ENCODE data around the gene NFIA.

Gene NFIA

DNA sequence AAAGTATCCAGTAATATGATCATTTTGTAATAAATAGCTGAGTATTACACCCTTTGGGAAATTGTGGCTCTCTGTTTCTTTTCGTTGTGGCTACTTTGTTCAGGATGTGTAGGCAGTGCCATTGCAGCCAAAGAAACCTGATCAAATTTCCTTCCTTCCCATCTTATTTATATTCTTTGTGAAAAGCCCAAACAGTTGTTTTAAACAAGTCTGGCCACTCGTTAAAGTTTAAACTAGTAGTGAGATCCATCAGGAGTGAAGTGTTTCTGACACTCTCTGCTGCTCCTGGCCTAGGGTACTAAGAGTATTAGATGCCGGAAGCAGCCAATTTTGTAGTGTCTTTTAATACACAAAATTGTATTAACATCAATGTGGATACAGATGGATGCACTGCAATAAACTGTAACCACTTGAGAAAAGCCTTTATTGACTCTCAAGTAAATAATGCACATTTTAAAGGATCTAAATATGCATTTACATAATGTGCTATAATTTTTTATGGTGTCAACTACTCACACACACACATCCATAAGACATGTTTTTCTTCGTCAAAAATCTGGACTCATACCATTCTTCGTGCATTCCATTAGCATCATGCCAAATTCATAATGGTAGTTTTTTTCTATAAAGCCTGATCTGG lies 317.9 kb downstream of the NFIA start:
- TF ChIP-seq, protein P1, sequence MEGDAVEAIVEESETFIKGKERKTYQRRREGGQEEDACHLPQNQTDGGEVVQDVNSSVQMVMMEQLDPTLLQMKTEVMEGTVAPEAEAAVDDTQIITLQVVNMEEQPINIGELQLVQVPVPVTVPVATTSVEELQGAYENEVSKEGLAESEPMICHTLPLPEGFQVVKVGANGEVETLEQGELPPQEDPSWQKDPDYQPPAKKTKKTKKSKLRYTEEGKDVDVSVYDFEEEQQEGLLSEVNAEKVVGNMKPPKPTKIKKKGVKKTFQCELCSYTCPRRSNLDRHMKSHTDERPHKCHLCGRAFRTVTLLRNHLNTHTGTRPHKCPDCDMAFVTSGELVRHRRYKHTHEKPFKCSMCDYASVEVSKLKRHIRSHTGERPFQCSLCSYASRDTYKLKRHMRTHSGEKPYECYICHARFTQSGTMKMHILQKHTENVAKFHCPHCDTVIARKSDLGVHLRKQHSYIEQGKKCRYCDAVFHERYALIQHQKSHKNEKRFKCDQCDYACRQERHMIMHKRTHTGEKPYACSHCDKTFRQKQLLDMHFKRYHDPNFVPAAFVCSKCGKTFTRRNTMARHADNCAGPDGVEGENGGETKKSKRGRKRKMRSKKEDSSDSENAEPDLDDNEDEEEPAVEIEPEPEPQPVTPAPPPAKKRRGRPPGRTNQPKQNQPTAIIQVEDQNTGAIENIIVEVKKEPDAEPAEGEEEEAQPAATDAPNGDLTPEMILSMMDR (IDR thresholded peaks at IDR 0.05): no peak
- Histone ChIP-seq H3K4me3 (no peak overlapping the region), H3K27ac (peak overlapping the region in 1 of 2 donors; percentile 2)
- DNase-seq (ENCODE audit: low spot score): no peak

DNA sequence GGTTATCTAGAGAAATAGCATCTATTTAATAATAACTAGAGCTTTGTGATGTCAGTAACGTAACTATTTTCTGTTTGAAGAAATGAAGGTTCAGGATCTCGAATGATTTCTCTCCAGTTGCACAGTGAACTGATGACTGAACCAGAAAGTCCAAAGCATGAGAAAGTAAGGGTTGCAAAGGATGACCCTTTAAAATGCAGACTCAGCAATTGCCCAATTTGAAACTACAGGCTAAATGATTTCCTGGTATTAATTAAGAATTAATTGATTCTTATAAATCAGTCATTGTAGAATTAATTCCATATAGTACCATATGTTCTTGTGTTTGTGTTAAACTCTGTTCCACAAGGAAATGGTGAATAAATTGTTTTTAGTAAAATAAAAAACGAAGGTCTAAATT lies 318.6 kb downstream of the NFIA start:
- Histone ChIP-seq H3K27ac (no peak overlapping the region), H3K4me3 (no peak overlapping the region)
- DNase-seq (ENCODE audit: low spot score): no peak
- TF ChIP-seq, protein P1 (IDR thresholded peaks at IDR 0.05): no peak

DNA sequence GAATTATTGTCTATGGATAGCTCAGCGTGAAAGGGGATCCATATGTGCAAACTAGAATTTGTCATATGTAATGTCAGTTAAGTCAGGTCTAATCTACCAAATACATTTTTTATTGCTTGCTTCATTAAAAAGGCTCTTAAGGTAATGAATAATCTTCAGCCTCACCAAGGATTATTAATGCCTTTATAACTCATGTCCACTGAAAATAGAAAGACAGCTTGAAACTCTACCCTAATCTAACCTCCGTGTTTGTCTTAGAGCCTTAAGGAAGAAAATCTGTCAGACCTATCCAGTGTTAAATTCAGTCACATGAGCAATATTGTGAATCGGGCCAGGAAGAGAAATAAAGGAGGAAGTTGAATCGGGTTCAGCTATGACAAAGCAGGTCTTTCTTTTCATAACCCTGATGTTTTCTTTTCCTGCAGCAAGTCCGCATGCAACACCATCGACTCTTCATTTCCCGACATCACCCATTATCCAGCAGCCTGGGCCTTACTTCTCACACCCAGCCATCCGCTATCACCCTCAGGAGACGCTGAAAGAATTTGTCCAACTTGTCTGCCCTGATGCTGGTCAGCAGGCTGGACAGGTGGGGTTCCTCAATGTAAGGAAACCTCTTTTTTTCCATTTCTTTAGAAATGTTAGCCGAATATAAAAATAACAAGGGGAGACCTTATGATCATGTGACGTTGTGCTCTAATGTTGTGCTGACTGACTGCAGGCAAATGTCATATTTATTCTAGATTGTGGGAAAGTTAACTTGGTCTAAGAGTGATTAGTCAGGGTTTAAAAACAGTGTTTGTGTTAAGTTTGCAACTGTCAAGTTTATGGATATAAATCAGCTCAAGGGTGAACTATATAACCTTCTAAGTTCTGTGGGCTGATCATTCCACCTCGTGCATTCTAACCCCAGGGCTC lies 321.6 kb downstream of the NFIA start:
- DNase-seq (ENCODE audit: low spot score): no peak
- H3K27ac ChIP-seq: no peak overlapping the region
- H3K4me3 ChIP-seq: peak overlapping the region; percentile 21
- TF ChIP-seq, protein P1 (IDR thresholded peaks at IDR 0.05): no peak

DNA sequence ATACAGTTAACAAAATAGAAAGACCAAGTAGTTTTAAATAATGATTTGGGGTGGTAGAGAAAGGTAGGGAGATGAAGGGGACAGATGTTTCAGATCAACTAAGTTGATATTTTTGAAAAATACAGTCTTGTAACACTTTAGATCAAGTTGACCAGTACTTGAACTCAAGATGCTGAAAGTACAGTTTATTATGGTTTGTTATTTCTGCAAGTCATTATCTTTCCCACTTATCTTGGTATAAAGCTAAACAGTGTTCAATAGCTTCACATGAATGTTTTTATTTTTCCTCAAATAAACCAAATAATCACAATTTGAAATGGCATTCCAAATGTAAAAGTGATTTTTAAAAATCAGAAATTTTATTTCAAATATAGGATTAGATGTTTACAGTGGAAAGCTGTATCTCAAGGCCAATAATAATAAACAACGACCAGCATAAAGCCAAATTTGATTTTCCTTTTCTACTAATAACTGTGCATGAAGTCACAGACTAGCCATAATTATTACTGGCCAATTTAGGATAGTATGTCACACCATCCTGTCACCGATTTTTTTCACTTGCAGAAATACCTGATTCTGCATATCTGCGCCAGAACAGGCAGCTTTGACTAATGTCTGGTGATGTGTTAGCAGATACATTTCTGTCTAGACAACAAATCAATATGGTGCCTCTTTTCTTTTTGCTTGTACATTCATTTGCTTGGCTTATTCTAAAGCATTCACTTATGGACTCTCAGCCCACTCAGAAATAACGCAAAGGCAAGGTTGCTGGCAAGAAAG lies 322.4 kb downstream of the NFIA start:
- Histone ChIP-seq H3K4me3 (no peak overlapping the region), H3K27ac (no peak overlapping the region)
- TF ChIP-seq, protein P1 (IDR thresholded peaks at IDR 0.05): no peak
- DNase-seq (ENCODE audit: low spot score): no peak

DNA sequence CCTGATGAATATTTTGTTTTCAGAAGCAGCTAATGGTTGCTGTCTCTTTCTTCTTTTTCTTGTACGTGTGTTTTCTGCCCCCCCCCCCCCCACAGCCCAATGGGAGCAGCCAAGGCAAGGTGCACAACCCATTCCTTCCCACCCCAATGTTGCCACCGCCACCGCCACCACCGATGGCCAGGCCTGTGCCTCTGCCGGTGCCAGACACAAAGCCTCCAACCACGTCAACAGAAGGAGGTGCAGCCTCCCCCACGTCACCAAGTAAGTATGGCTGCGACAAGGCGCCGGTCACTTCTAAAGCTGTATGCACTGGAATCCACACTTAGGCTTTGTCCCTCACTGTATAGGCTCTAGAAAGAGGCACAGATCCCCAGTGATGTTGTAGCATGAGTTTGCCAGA lies 324.1 kb downstream of the NFIA start:
- H3K27ac ChIP-seq: no peak overlapping the region
- H3K4me3 ChIP-seq: no peak overlapping the region
- no peak for DNase-seq (ENCODE audit: low spot score)
- TF ChIP-seq, protein P1 (IDR thresholded peaks at IDR 0.05): no peak

DNA sequence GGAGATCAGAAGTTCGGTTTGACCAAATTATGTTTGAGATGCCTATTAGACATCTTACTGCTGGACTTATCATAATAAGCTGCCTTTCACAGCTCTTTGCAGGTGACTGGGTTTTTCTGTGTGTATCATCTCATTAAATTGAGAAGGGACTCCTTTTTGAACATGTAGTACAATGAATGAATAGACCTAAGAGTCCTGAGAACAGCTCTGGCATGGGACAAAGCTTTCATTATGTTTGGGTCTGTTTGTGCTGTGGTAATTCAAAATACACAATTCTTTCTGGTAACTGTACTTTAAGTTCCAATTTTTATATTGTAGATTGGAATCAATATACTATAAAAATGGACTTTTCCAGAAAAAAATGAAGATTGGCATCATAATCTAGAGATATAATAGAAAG lies 330.2 kb downstream of the NFIA start:
- H3K4me3 ChIP-seq: no peak overlapping the region
- TF ChIP-seq, protein P1 (IDR thresholded peaks at IDR 0.05): no peak
- H3K27ac ChIP-seq: no peak overlapping the region
- no peak for DNase-seq (ENCODE audit: low spot score)

Measured in coronary artery (tissue), 2 donors.